CD8-positive, alpha-beta memory T cell (primary cell): ENCODE data around the gene TTF1. TPM values are rescaled to one million over a fixed set of nuclear protein-coding genes. Genes with fewer than 3 reads are reported as not detected.

ENCODE experiments used
- CTCF ChIA-PET: fragments of 350-600 bp; sonication (Branson Sonifier 250); formaldehyde crosslinking; loops from one replicate; lab custom pipeline; 2021; ENCODE audit warnings: antibody characterized with exemption; lab: Charles Lee
- POLR2A ChIA-PET: fragments of 350-600 bp; sonication (Branson Sonifier 250); formaldehyde crosslinking; loops from one replicate; lab custom pipeline; 2021; ENCODE audit warnings: antibody characterized with exemption; lab: Charles Lee
- DNase-seq, 5 donors: peaks; one replicate each; pipeline versions ENCODE4 v3.0.0 to v3.0.0-alpha.2; 2020 to 2022; ENCODE audit warnings: mixed read lengths in 1 of 5
- H3K27ac ChIP-seq: one replicate; pipeline ENCODE4 v1.7.0; 2013; ENCODE audit warnings: low read depth, mild to moderate bottlenecking, low read length, moderate library complexity
- H3K27me3 ChIP-seq: 2 replicates; pipeline ENCODE4 v1.7.0; 2013; ENCODE audit warnings: low read length, mild to moderate bottlenecking; ENCODE audit not compliant: insufficient read depth, poor library complexity, severe bottlenecking
- H3K36me3 ChIP-seq: 2 replicates; pipeline ENCODE4 v1.7.0; 2013; ENCODE audit warnings: mild to moderate bottlenecking, low read length, moderate library complexity; ENCODE audit not compliant: insufficient read depth
- H3K4me1 ChIP-seq: 2 replicates; pipeline ENCODE4 v1.7.0; 2013; ENCODE audit warnings: mild to moderate bottlenecking, low read length, moderate library complexity; ENCODE audit not compliant: insufficient read depth
- H3K4me3 ChIP-seq: 2 replicates; pipeline ENCODE4 v1.7.0; 2013; ENCODE audit warnings: mild to moderate bottlenecking, low read length
- H3K9me3 ChIP-seq: 2 replicates; pipeline ENCODE4 v1.7.0; 2013; ENCODE audit warnings: mild to moderate bottlenecking, low read length
- H3K27ac Mint-ChIP-seq, 8 donors: one replicate each; pipeline ENCODE4 v1.8.0; 2020 to 2021; ENCODE audit warnings: mixed read lengths in 8 of 8, mild to moderate bottlenecking in 6 of 8, inconsistent platforms in 3 of 8, moderate library complexity in 3 of 8
- H3K27me3 Mint-ChIP-seq, 2 donors: one replicate each; pipeline ENCODE4 v1.8.0; 2020 to 2021; ENCODE audit warnings: mixed read lengths in 2 of 2, mild to moderate bottlenecking in 1 of 2, moderate library complexity in 1 of 2
- H3K36me3 Mint-ChIP-seq, 3 donors: one replicate each; pipeline ENCODE4 v1.8.0; 2020 to 2021; ENCODE audit warnings: mixed read lengths in 3 of 3, inconsistent platforms in 1 of 3, mild to moderate bottlenecking in 1 of 3
- H3K4me1 Mint-ChIP-seq, 3 donors: one replicate each; pipeline ENCODE4 v1.8.0; 2020 to 2021; ENCODE audit warnings: mixed read lengths in 3 of 3, inconsistent platforms in 1 of 3, mild to moderate bottlenecking in 1 of 3
- H3K4me3 Mint-ChIP-seq, 7 donors: one replicate each; pipeline ENCODE4 v1.8.0; 2020 to 2021; ENCODE audit warnings: mixed read lengths in 7 of 7, mild to moderate bottlenecking in 6 of 7, moderate library complexity in 4 of 7, inconsistent platforms in 2 of 7
- H3K9me3 Mint-ChIP-seq, 5 donors: one replicate each; pipeline ENCODE4 v1.8.0; 2020 to 2022; ENCODE audit warnings: mixed read lengths in 5 of 5, mild to moderate bottlenecking in 3 of 5, moderate library complexity in 2 of 5, inconsistent platforms in 1 of 5
- polyA plus RNA-seq: library from polyadenylated mRNA; unstranded; fragments of 300-500 nt; fragmentation: Illumina TruSeq; gene quantifications from one replicate; pipeline ENCODE4 v1.2.3, GENCODE V29; 2021
- total RNA-seq, 2 experiments: library from RNA; stranded (reverse); gene quantifications; one replicate each; pipeline ENCODE4 v1.2.3, GENCODE V29; 2021

Gene TTF1
- total and polyA plus RNA-seq, 3 experiments from 2014 or later = 7.3 to 25.1 (median 23.9) TPM

GRCh38 chr9:132356324-132356924 lies 50.2 kb downstream of the TTF1 start:
- Mint-ChIP-seq H3K27me3 (peaks cover 0 to 4% of the 10 kb centered on the region in 2 donors), H3K4me3 (peak overlapping the region in 6 of 7 donors; percentile 39 to 78 (median 54)), H3K27ac (peak overlapping the region in 4 of 8 donors; percentile 36 to 92 (median 62)), H3K36me3 (peaks cover 0 to 33% (median 11%) of the 10 kb centered on the region in 3 donors), H3K4me1 (peaks cover 30 to 31% (median 31%) of the 10 kb centered on the region in 3 donors), H3K9me3 (no peaks in the 10 kb centered on the region)
- Histone ChIP-seq H3K27me3 (no peaks in the 10 kb centered on the region), H3K27ac (no peak overlapping the region), H3K9me3 (no peaks in the 10 kb centered on the region), H3K4me3 (no peak overlapping the region), H3K36me3 (peaks cover 9% of the 10 kb centered on the region), H3K4me1 (peaks cover 26% of the 10 kb centered on the region)
- ChIA-PET POLR2A (no interaction called here), CTCF (no interaction called here)
- no peak for DNase-seq

GRCh38 chr9:132354637-132355355 lies 51.8 kb downstream of the TTF1 start, which contains the start of gene SETX:
SETX (minus strand) TSS chr9:132354986; CDS start chr9:132349428, 5,558 bp downstream.
- H3K4me3 ChIP-seq = peak within 1 kb of the TSS; percentile 77

GRCh38 chr9:132351404-132352045 lies 55.1 kb downstream of the TTF1 start:
- Mint-ChIP-seq H3K4me1 (peaks cover 53 to 63% (median 59%) of the 10 kb centered on the region in 3 donors), H3K27me3 (peaks cover 0 to 3% of the 10 kb centered on the region in 2 donors), H3K4me3 (peak overlapping the region; percentile 67 to 97 (median 93)), H3K27ac (peak overlapping the region; percentile 65 to 96 (median 90)), H3K9me3 (no peaks in the 10 kb centered on the region), H3K36me3 (peaks cover 0 to 67% (median 13%) of the 10 kb centered on the region in 3 donors)
- no peaks in the 10 kb centered on the region for H3K9me3 ChIP-seq
- peak overlapping the region; percentile 37 for H3K4me3 ChIP-seq
- POLR2A ChIA-PET = interaction anchor here (0.9 kb wide), 1 partner anchor 319 kb away, joined by 3 read pairs; no protein-coding TSS in a partner anchor
- H3K27ac ChIP-seq = no peak overlapping the region
- peaks cover 25% of the 10 kb centered on the region for H3K36me3 ChIP-seq
- CTCF ChIA-PET = interaction anchor here (1.4 kb wide), 1 partner anchor 92 kb away, joined by 3 read pairs; no protein-coding TSS in a partner anchor
- no peak for DNase-seq
- H3K4me1 ChIP-seq = peaks cover 52% of the 10 kb centered on the region
- H3K27me3 ChIP-seq = no peaks in the 10 kb centered on the region

More at GRCh38 chr9:132354637-132355355, 51.8 kb downstream of the TTF1 start, which contains the start of gene SETX:
- Mint-ChIP-seq H3K9me3 (no peaks in the 10 kb centered on the region), H3K27ac (peak within 1 kb of the TSS; percentile 92 to 99 (median 96)), H3K4me3 (peak within 1 kb of the TSS; percentile 85 to 97 (median 93)), H3K4me1 (peaks cover 41 to 47% (median 46%) of the 10 kb centered on the region in 3 donors), H3K36me3 (peaks cover 0 to 42% (median 11%) of the 10 kb centered on the region in 3 donors), H3K27me3 (peaks cover 0 to 4% of the 10 kb centered on the region in 2 donors)
- CTCF ChIA-PET = interaction anchor here (1.0 to 1.5 kb wide), 5 partner anchors 8 to 793 kb away, joined by 3 to 4 read pairs (median 3); no protein-coding TSS in a partner anchor
- H3K9me3 ChIP-seq = no peaks in the 10 kb centered on the region
- POLR2A ChIA-PET = interaction anchor here (0.5 to 1.2 kb wide), 10 partner anchors 9 to 1250 kb away, joined by 3 to 8 read pairs (median 4); partner anchors contain the start of genes DDX31 and GTF3C4
- DNase-seq = peak; percentile 86 to 97 (median 94)
- peaks cover 37% of the 10 kb centered on the region for H3K4me1 ChIP-seq
- H3K27me3 ChIP-seq = no peaks in the 10 kb centered on the region
- H3K36me3 ChIP-seq = peaks cover 9% of the 10 kb centered on the region
- peak within 1 kb of the TSS; percentile 95 for H3K27ac ChIP-seq

GRCh38 chr9:132350861-132351315 lies 55.8 kb downstream of the TTF1 start:
- peak; percentile 16 to 57 (median 51) for DNase-seq
- Histone ChIP-seq H3K27me3 (no peaks in the 10 kb centered on the region), H3K4me1 (peaks cover 52% of the 10 kb centered on the region), H3K27ac (no peak overlapping the region), H3K36me3 (peaks cover 31% of the 10 kb centered on the region), H3K9me3 (no peaks in the 10 kb centered on the region), H3K4me3 (peak overlapping the region; percentile 37)
- POLR2A ChIA-PET = interaction anchor here (0.5 to 1.3 kb wide), 3 partner anchors 22 to 1212 kb away, joined by 3 to 4 read pairs (median 3); no protein-coding TSS in a partner anchor
- peak overlapping the region; percentile 67 to 97 (median 93) for H3K4me3 Mint-ChIP-seq
- H3K27me3 Mint-ChIP-seq = peaks cover 0 to 2% of the 10 kb centered on the region in 2 donors
- no peaks in the 10 kb centered on the region for H3K9me3 Mint-ChIP-seq
- CTCF ChIA-PET = interaction anchor here (0.9 to 2.0 kb wide), 2 partner anchors 19 to 82 kb away, joined by 3 to 8 read pairs; no protein-coding TSS in a partner anchor
- peaks cover 56 to 69% (median 65%) of the 10 kb centered on the region in 3 donors for H3K4me1 Mint-ChIP-seq
- peak overlapping the region; percentile 65 to 96 (median 90) for H3K27ac Mint-ChIP-seq
- H3K36me3 Mint-ChIP-seq = peaks cover 0 to 74% (median 13%) of the 10 kb centered on the region in 3 donors

- Mint-ChIP-seq H3K27ac (peak overlapping the region in 7 of 8 donors; percentile 46 to 95 (median 88)), H3K27me3 (peaks cover 0 to 2% of the 10 kb centered on the region in 2 donors), H3K4me3 (peak overlapping the region in 3 of 7 donors; percentile 12 to 37 (median 34)), H3K36me3 (peaks cover 0 to 79% (median 13%) of the 10 kb centered on the region in 3 donors), H3K4me1 (peaks cover 48 to 72% (median 57%) of the 10 kb centered on the region in 3 donors), H3K9me3 (no peaks in the 10 kb centered on the region)
- H3K36me3 ChIP-seq = peaks cover 52% of the 10 kb centered on the region
- H3K27ac ChIP-seq = no peak overlapping the region
- ChIA-PET CTCF (no interaction called here), POLR2A (no interaction called here)
- H3K4me1 ChIP-seq = peaks cover 53% of the 10 kb centered on the region
- no peaks in the 10 kb centered on the region for H3K27me3 ChIP-seq
- DNase-seq = no peak
- H3K9me3 ChIP-seq = no peaks in the 10 kb centered on the region
- no peak overlapping the region for H3K4me3 ChIP-seq
Observed at GRCh38 chr9:132348676-132349075, 58.0 kb downstream of the TTF1 start.

GRCh38 chr9:132346177-132346576 lies 60.5 kb downstream of the TTF1 start:
- no peak overlapping the region for H3K4me3 Mint-ChIP-seq
- H3K27ac Mint-ChIP-seq = peak overlapping the region in 4 of 8 donors; percentile 12 to 66 (median 42)
- peaks cover 34 to 59% (median 37%) of the 10 kb centered on the region in 3 donors for H3K4me1 Mint-ChIP-seq
- Histone ChIP-seq H3K27ac (no peak overlapping the region), H3K9me3 (no peaks in the 10 kb centered on the region), H3K4me3 (no peak overlapping the region), H3K36me3 (peaks cover 64% of the 10 kb centered on the region), H3K4me1 (peaks cover 28% of the 10 kb centered on the region), H3K27me3 (no peaks in the 10 kb centered on the region)
- H3K36me3 Mint-ChIP-seq = peaks cover 5 to 78% (median 10%) of the 10 kb centered on the region in 3 donors
- no peaks in the 10 kb centered on the region for H3K9me3 Mint-ChIP-seq
- no peaks in the 10 kb centered on the region for H3K27me3 Mint-ChIP-seq
- ChIA-PET POLR2A (interaction anchor here (1.7 kb wide), 1 partner anchor 9 kb away, joined by 4 read pairs; the partner anchor contains the start of gene SETX), CTCF (interaction anchor here (0.9 to 1.0 kb wide), 2 partner anchors 9 to 77 kb away, joined by 3 read pairs; partner anchors contain the start of gene SETX)
- DNase-seq = no peak

- no peak for DNase-seq
- Histone ChIP-seq H3K27me3 (no peaks in the 10 kb centered on the region), H3K36me3 (peaks cover 62% of the 10 kb centered on the region), H3K27ac (no peak overlapping the region), H3K9me3 (no peaks in the 10 kb centered on the region), H3K4me1 (peaks cover 5% of the 10 kb centered on the region), H3K4me3 (no peak overlapping the region)
- Mint-ChIP-seq H3K27me3 (no peaks in the 10 kb centered on the region), H3K4me3 (no peak overlapping the region), H3K36me3 (peaks cover 5 to 89% (median 22%) of the 10 kb centered on the region in 3 donors), H3K4me1 (peaks cover 20 to 41% (median 30%) of the 10 kb centered on the region in 3 donors), H3K27ac (peak overlapping the region in 3 of 8 donors; percentile 5 to 84 (median 17)), H3K9me3 (no peaks in the 10 kb centered on the region)
- CTCF ChIA-PET = no interaction called here
- POLR2A ChIA-PET = no interaction called here
Observed at GRCh38 chr9:132341177-132341840, 65.3 kb downstream of the TTF1 start.
